Fibroblast of lung (primary cell): Measurements from ENCODE around the gene ZNRF3. TPM values are rescaled to one million over a fixed set of nuclear protein-coding genes. Genes with fewer than 3 reads are reported as not detected.

Experiments used
- DNase-seq, 2 donors: peaks; one replicate each; pipeline versions ENCODE4 v3.0.0 to v3.0.0-alpha.2; 2010; ENCODE audit warnings: low read depth in 2 of 2
- H2AFZ ChIP-seq: 2 replicates; pipeline ENCODE4 v1.5.1; 2012; ENCODE audit warnings: low read length, control low read depth, inconsistent platforms
- H3K27ac ChIP-seq: 2 replicates; pipeline ENCODE4 v1.5.1; 2011; ENCODE audit warnings: low read length, control low read depth; ENCODE audit not compliant: insufficient read depth
- H3K27me3 ChIP-seq: 2 replicates; pipeline ENCODE4 v1.5.1; 2011; ENCODE audit warnings: mild to moderate bottlenecking, low read length; ENCODE audit not compliant: control insufficient read depth, insufficient read depth
- H3K36me3 ChIP-seq: 2 replicates; pipeline ENCODE4 v1.5.1; 2011; ENCODE audit warnings: low read length; ENCODE audit not compliant: control insufficient read depth, insufficient read depth
- H3K4me1 ChIP-seq: 2 replicates; pipeline ENCODE4 v1.5.1; 2011; ENCODE audit warnings: low read length; ENCODE audit not compliant: control insufficient read depth, insufficient read depth; ENCODE audit errors: extremely low read depth
- H3K4me2 ChIP-seq: 2 replicates; pipeline ENCODE4 v1.5.1; 2011; ENCODE audit warnings: low read length, control low read depth; ENCODE audit not compliant: insufficient read depth; ENCODE audit errors: extremely low read depth
- H3K4me3 ChIP-seq, 4 experiments: fragments of 200-600 bp in 1 of 4; sonication (generic) in 1 of 4; replicated peaks in 1 of 4; 2 replicates each; pipeline ENCODE4 v1.5.1; 2011 to 2016; ENCODE audit warnings: low read length in 4 of 4, low read depth in 3 of 4, mild to moderate bottlenecking in 3 of 4, control low read depth in 2 of 4, inconsistent platforms in 1 of 4, mixed read lengths in 1 of 4; ENCODE audit not compliant: insufficient read depth in 1 of 4; ENCODE audit errors: control extremely low read depth in 1 of 4
- H3K79me2 ChIP-seq: 2 replicates; pipeline ENCODE4 v1.5.1; 2012; ENCODE audit warnings: mild to moderate bottlenecking, low read length, inconsistent platforms; ENCODE audit not compliant: control insufficient read depth, insufficient read depth
- H3K9ac ChIP-seq: 2 replicates; pipeline ENCODE4 v1.5.1; 2011; ENCODE audit warnings: mild to moderate bottlenecking, low read length, control low read depth; ENCODE audit not compliant: insufficient read depth
- H3K9me3 ChIP-seq: 2 replicates; pipeline ENCODE4 v1.5.1; 2012; ENCODE audit warnings: low read depth, low read length; ENCODE audit not compliant: control insufficient read depth, insufficient read depth
- H4K20me1 ChIP-seq: 2 replicates; pipeline ENCODE4 v1.5.1; 2011; ENCODE audit warnings: low read length; ENCODE audit not compliant: control insufficient read depth, insufficient read depth; ENCODE audit errors: extremely low read depth
- CTCF ChIP-seq, 2 donors: IDR thresholded peaks in 1 of 2; conservative IDR thresholded peaks in 1 of 2; 1 replicate in 1 of 2; 2 replicates in 1 of 2; pipeline ENCODE4 v1.5.1; 2011 to 2012; ENCODE audit warnings: low read length in 2 of 2, control low read depth in 1 of 2, inconsistent platforms in 1 of 2, low read depth in 1 of 2, mild to moderate bottlenecking in 1 of 2
- EZH2 ChIP-seq: IDR thresholded peaks from 2 replicates; pipeline ENCODE4 v1.5.1; 2012; ENCODE audit warnings: low read length, control low read depth, mild to moderate bottlenecking; ENCODE audit errors: missing control alignments
- polyA plus RNA-seq, 2 donors: library from polyadenylated mRNA; depleted of rRNA in 1 of 2; stranded (reverse) in 1 of 2; unstranded in 1 of 2; fragments of >200 nt; gene quantifications; 2 replicates each; pipeline ENCODE4 v1.2.1, GENCODE V29; 2011 to 2012; ENCODE audit warnings: missing spikeins in 1 of 2
- total RNA-seq: library from RNA; depleted of rRNA; stranded (reverse); fragments of >200 nt; gene quantifications from 2 replicates; pipeline ENCODE4 v1.2.1, GENCODE V29; 2014

ZNRF3 gene
- total and polyA plus RNA-seq, 2 donors (not counting 1 experiment from before 2014, with no cell fraction given): 1.1 to 2.6 TPM

- H3K4me3 ChIP-seq: no peak overlapping the region
- H4K20me1 ChIP-seq: no peaks in the 10 kb centered on the region
- no peaks in the 10 kb centered on the region for H3K9me3 ChIP-seq
- H3K9ac ChIP-seq: no peak overlapping the region
- H3K27me3 ChIP-seq: no peaks in the 10 kb centered on the region
- no peaks in the 10 kb centered on the region for H3K79me2 ChIP-seq
- TF ChIP-seq EZH2 (no peak), CTCF (conservative IDR thresholded peaks at IDR 0.05 in 1 of 2, IDR thresholded peaks at IDR 0.05 in 1 of 2; ENCODE audit: low read depth in 1 of 2, low read length in 2 of 2) (no peak)
- H3K36me3 ChIP-seq: no peaks in the 10 kb centered on the region
- H2AFZ ChIP-seq: no peak overlapping the region
- no peak for DNase-seq
- no peak overlapping the region for H3K27ac ChIP-seq
- peaks cover 3% of the 10 kb centered on the region for H3K4me1 ChIP-seq
- no peak overlapping the region for H3K4me2 ChIP-seq
Measured at GRCh38 chr22:28953976-28954880, 70.9 kb downstream of the ZNRF3 start.

- H4K20me1 ChIP-seq: no peaks in the 10 kb centered on the region
- TF ChIP-seq EZH2 (no peak), CTCF (conservative IDR thresholded peaks at IDR 0.05 in 1 of 2, IDR thresholded peaks at IDR 0.05 in 1 of 2; ENCODE audit: low read depth in 1 of 2, low read length in 2 of 2) (no peak)
- no peaks in the 10 kb centered on the region for H3K9me3 ChIP-seq
- peak; percentile 22 to 33 for DNase-seq
- H3K4me2 ChIP-seq: no peak overlapping the region
- H3K9ac ChIP-seq: no peak overlapping the region
- H3K4me3 ChIP-seq: no peak overlapping the region
- peaks cover 3% of the 10 kb centered on the region for H3K4me1 ChIP-seq
- H3K27me3 ChIP-seq: no peaks in the 10 kb centered on the region
- H3K79me2 ChIP-seq: no peaks in the 10 kb centered on the region
- H3K27ac ChIP-seq: no peak overlapping the region
- no peaks in the 10 kb centered on the region for H3K36me3 ChIP-seq
- no peak overlapping the region for H2AFZ ChIP-seq
Measured at GRCh38 chr22:28955817-28956216, 72.4 kb downstream of the ZNRF3 start.

GRCh38 chr22:28956506-28956905, 73.1 kb downstream of the ZNRF3 start:
- H3K27ac ChIP-seq: no peak overlapping the region
- DNase-seq: no peak
- peaks cover 3% of the 10 kb centered on the region for H3K4me1 ChIP-seq
- no peak overlapping the region for H2AFZ ChIP-seq
- H3K9ac ChIP-seq: no peak overlapping the region
- no peak overlapping the region for H3K4me2 ChIP-seq
- H3K79me2 ChIP-seq: no peaks in the 10 kb centered on the region
- H4K20me1 ChIP-seq: no peaks in the 10 kb centered on the region
- TF ChIP-seq EZH2: no peak
- TF ChIP-seq CTCF (conservative IDR thresholded peaks at IDR 0.05 in 1 of 2, IDR thresholded peaks at IDR 0.05 in 1 of 2; ENCODE audit: low read depth in 1 of 2, low read length in 2 of 2): no peak
- no peaks in the 10 kb centered on the region for H3K36me3 ChIP-seq
- no peak overlapping the region for H3K4me3 ChIP-seq
- H3K27me3 ChIP-seq: no peaks in the 10 kb centered on the region
- H3K9me3 ChIP-seq: no peaks in the 10 kb centered on the region
